HEK293T (cell line): ENCODE measurements around the gene EML4.

ENCODE experiments used
- BHLHE40 ChIP-seq: fragments of 450-650 bp; IDR thresholded peaks from 2 replicates; pipeline ENCODE4 v1.6.1; 2016; ENCODE audit warnings: mild to moderate bottlenecking, moderate library complexity, borderline replicate concordance
- CTBP1 ChIP-seq: fragments of 450-650 bp; IDR thresholded peaks from 2 replicates; pipeline ENCODE4 v1.6.1; 2016; ENCODE audit warnings: borderline replicate concordance
- ELF4 ChIP-seq: fragments of 450-650 bp; IDR thresholded peaks from 2 replicates; pipeline ENCODE4 v1.6.1; 2017; ENCODE audit warnings: antibody characterized with exemption
- FOXA1 ChIP-seq: fragments of 450-650 bp; IDR thresholded peaks from 2 replicates; pipeline ENCODE4 v1.6.1; 2016; ENCODE audit warnings: mild to moderate bottlenecking
- FOXK2 ChIP-seq: fragments of 450-650 bp; IDR thresholded peaks from 2 replicates; pipeline ENCODE4 v1.6.1; 2016; ENCODE audit warnings: mild to moderate bottlenecking
- FOXM1 ChIP-seq: fragments of 450-650 bp; IDR thresholded peaks from 2 replicates; pipeline ENCODE4 v1.6.1; 2017; ENCODE audit warnings: mild to moderate bottlenecking, borderline replicate concordance
- HDGF ChIP-seq: fragments of 450-650 bp; IDR thresholded peaks from 2 replicates; pipeline ENCODE4 v1.6.1; 2017; ENCODE audit warnings: antibody characterized with exemption, borderline replicate concordance
- L3MBTL2 ChIP-seq: fragments of 450-650 bp; conservative IDR thresholded peaks from 2 replicates; pipeline ENCODE4 v1.6.1; 2016; ENCODE audit warnings: mild to moderate bottlenecking
- LEF1 ChIP-seq: fragments of 450-650 bp; IDR thresholded peaks from 2 replicates; pipeline ENCODE4 v1.6.1; 2017; ENCODE audit warnings: mild to moderate bottlenecking, borderline replicate concordance
- NFRKB ChIP-seq: fragments of 450-650 bp; IDR thresholded peaks from 2 replicates; pipeline ENCODE4 v1.6.1; 2016; ENCODE audit warnings: mild to moderate bottlenecking, moderate library complexity
- SP1 ChIP-seq: fragments of 450-650 bp; IDR thresholded peaks from 2 replicates; pipeline ENCODE4 v1.6.1; 2017
- SUZ12 ChIP-seq: fragments of 450-650 bp; IDR thresholded peaks from 2 replicates; pipeline ENCODE4 v1.6.1; 2016; ENCODE audit warnings: mild to moderate bottlenecking

DNA sequence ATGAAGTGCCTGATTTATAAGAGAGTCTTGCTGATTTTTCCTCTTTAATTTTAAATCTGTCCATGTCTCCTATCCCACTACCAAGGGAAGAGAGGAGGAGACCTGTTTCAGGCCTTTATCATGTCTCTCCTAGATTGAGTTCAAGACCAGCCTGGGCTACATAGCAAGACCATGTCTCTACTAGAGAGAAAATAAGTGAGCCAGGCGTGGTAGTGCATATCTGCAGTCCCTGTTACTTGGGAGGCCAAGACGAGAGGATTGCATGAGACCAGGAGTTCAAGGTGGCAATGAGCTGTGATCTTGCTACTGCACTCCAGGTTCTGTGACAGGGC lies 20.0 kb downstream of the EML4 start:
- TF ChIP-seq SUZ12: no peak
- TF ChIP-seq BHLHE40: no peak
- TF ChIP-seq NFRKB: no peak
- no peak for TF ChIP-seq HDGF
- TF ChIP-seq LEF1: no peak
- no peak for TF ChIP-seq CTBP1
- no peak for TF ChIP-seq SP1
- no peak for TF ChIP-seq FOXK2
- TF ChIP-seq FOXA1: no peak
- no peak for TF ChIP-seq L3MBTL2
- TF ChIP-seq FOXM1: no peak
- no peak for TF ChIP-seq ELF4
